K562 (cell line): ENCODE data around the gene YPEL4. TPM values are rescaled to one million over a fixed set of nuclear protein-coding genes. Genes with fewer than 3 reads are reported as not detected.

Source experiments
- ATAC-seq: fragments of 200-7000 bp; cut with Tn5 transposase; 3 replicates; pipeline ENCODE4 v1.9.1; 2020; ENCODE audit warnings: moderate library complexity
- BruUV-seq: library from RNA; stranded (reverse); fragments of 400-500 nt; replicated peaks from 2 replicates; lab custom pipeline; 2021; lab: Mats Ljungman, UMichigan
- CTCF ChIA-PET: fragments of 300-600 bp; formaldehyde crosslinking; extraction: SDS; loops from one replicate; lab custom pipeline; 2021; ENCODE audit warnings: low intra/inter-chr PET ratio; lab: Yijun Ruan, JAX
- POLR2A ChIA-PET: fragments of 300-600, 350-650 bp; sonication (Branson Sonifier 250); formaldehyde crosslinking; extraction: SDS; loops from one replicate; lab custom pipeline; 2021; ENCODE audit warnings: antibody characterized with exemption, inconsistent platforms; lab: Yijun Ruan, JAX
- DNase-seq, 4 experiments: peaks; one replicate each; pipeline versions ENCODE4 v3.0.0 to v3.0.0-alpha.2; 2011 to 2018; ENCODE audit warnings: low spot score in 3 of 4, mixed read lengths in 3 of 4; ENCODE audit errors: extremely low read depth in 1 of 4
- FAIRE-seq: peaks from 2 replicates; lab custom pipeline; 2011; peaks lifted over from hg19 to GRCh38; lab: Jason Lieb, UNC
- H2AFZ ChIP-seq: 2 replicates; pipeline ENCODE4 v1.6.0; 2011; ENCODE audit warnings: low read depth, low read length, control low read depth, inconsistent platforms
- H3K27ac ChIP-seq: fragments of 200-600 bp; 3 replicates; pipeline ENCODE4 v1.8.0; 2011; ENCODE audit warnings: low read depth, mild to moderate bottlenecking, control low read depth, inconsistent platforms, low read length, moderate library complexity, mixed read lengths; ENCODE audit errors: extremely low read depth
- H3K27me3 ChIP-seq, 2 experiments: fragments of 300-600 bp in 1 of 2; 2 replicates in 1 of 2; 3 replicates in 1 of 2; pipeline versions ENCODE4 v1.6.0 to v1.8.0; 2011; ENCODE audit warnings: inconsistent platforms in 2 of 2, low read length in 2 of 2, mild to moderate bottlenecking in 1 of 2, mixed read lengths in 1 of 2, moderate library complexity in 1 of 2; ENCODE audit not compliant: control insufficient read depth in 2 of 2, insufficient read depth in 2 of 2
- H3K36me3 ChIP-seq: fragments of 300-600 bp; 3 replicates; pipeline ENCODE4 v1.8.0; 2011; ENCODE audit warnings: mild to moderate bottlenecking, low read length, inconsistent platforms; ENCODE audit not compliant: control insufficient read depth, insufficient read depth
- H3K4me1 ChIP-seq, 2 experiments: fragments of 200-600 bp in 1 of 2; replicated peaks in 1 of 2; 2 replicates in 1 of 2; 3 replicates in 1 of 2; pipeline versions ENCODE4 v1.5.1 to v1.8.0; 2011; ENCODE audit warnings: inconsistent platforms in 2 of 2, low read length in 2 of 2, mild to moderate bottlenecking in 1 of 2, mixed read lengths in 1 of 2, moderate library complexity in 1 of 2; ENCODE audit not compliant: control insufficient read depth in 2 of 2, insufficient read depth in 2 of 2
- H3K4me2 ChIP-seq: 2 replicates; pipeline ENCODE4 v1.6.1; 2011; ENCODE audit warnings: low read length, control low read depth, inconsistent platforms, mixed read lengths; ENCODE audit not compliant: insufficient read depth
- H3K4me3 ChIP-seq: fragments of 200-600 bp; sonication (generic), shearing (Covaris generic); 2 replicates; pipeline ENCODE4 v1.5.1; 2016; ENCODE audit warnings: control low read depth, inconsistent platforms
- H3K79me2 ChIP-seq: fragments of 200-600 bp; 3 replicates; pipeline ENCODE4 v1.8.0; 2011; ENCODE audit warnings: low read length, inconsistent platforms; ENCODE audit not compliant: control insufficient read depth, insufficient read depth
- H3K9ac ChIP-seq, 2 experiments: 2 replicates each; pipeline versions ENCODE4 v1.6.0 to v1.6.1; 2011; ENCODE audit warnings: low read depth in 2 of 2, low read length in 2 of 2, control low read depth in 1 of 2, inconsistent platforms in 1 of 2, mild to moderate bottlenecking in 1 of 2, mixed read lengths in 1 of 2; ENCODE audit not compliant: insufficient read depth in 1 of 2
- H3K9me1 ChIP-seq: one replicate; pipeline ENCODE4 v1.6.0; 2011; ENCODE audit warnings: inconsistent platforms, mild to moderate bottlenecking, low read length, moderate library complexity; ENCODE audit not compliant: control insufficient read depth, insufficient read depth
- H3K9me3 ChIP-seq: replicated peaks from 2 replicates; pipeline ENCODE4 v1.5.1; 2011; ENCODE audit warnings: low read depth, low read length, inconsistent platforms; ENCODE audit not compliant: control insufficient read depth, insufficient read depth
- H4K20me1 ChIP-seq: replicated peaks from 2 replicates; pipeline ENCODE4 v1.6.1; 2011; ENCODE audit warnings: low read length, inconsistent platforms, mixed read lengths; ENCODE audit not compliant: control insufficient read depth, insufficient read depth
- ATF1 ChIP-seq, 2 experiments: fragments of 450-650 bp in 1 of 2; IDR thresholded peaks; 2 replicates each; pipeline ENCODE4 v1.6.1; 2016; ENCODE audit warnings: missing compliant biosample characterization in 1 of 2, missing genetic modification characterization in 1 of 2
- BCLAF1 ChIP-seq, 2 experiments: fragments of 450-650 bp in 1 of 2; IDR thresholded peaks; 2 replicates each; pipeline ENCODE4 v1.6.1; 2011 to 2017; ENCODE audit warnings: low read depth in 2 of 2, antibody characterized with exemption in 1 of 2, borderline replicate concordance in 1 of 2, low read length in 1 of 2, mild to moderate bottlenecking in 1 of 2, mixed read lengths in 1 of 2; ENCODE audit not compliant: control insufficient read depth in 1 of 2
- DEAF1 ChIP-seq: fragments of 450-650 bp; formaldehyde crosslinking; IDR thresholded peaks from 2 replicates; pipeline ENCODE4 v1.4.0; 2020; ENCODE audit warnings: mild to moderate bottlenecking, moderate library complexity
- ETS2 ChIP-seq: IDR thresholded peaks from 2 replicates; pipeline ENCODE4 v1.6.1; 2016; ENCODE audit warnings: borderline replicate concordance, missing genetic modification characterization, mild to moderate bottlenecking, moderate library complexity, missing compliant biosample characterization; ENCODE audit not compliant: poor library complexity, severe bottlenecking
- POLR2A ChIP-seq: fragments of 450-650 bp; conservative IDR thresholded peaks from 2 replicates; pipeline ENCODE4 v1.6.1; 2016
- PURB ChIP-seq: sonication (generic); formaldehyde crosslinking; IDR thresholded peaks from 2 replicates; pipeline ENCODE4 v1.9.0; 2021; ENCODE audit warnings: low read depth, mild to moderate bottlenecking, missing genetic modification reagents
- TSC22D4 ChIP-seq: fragments of 450-650 bp; IDR thresholded peaks from 2 replicates; pipeline ENCODE4 v1.6.1; 2016; ENCODE audit warnings: missing genetic modification characterization, missing biosample characterization, control low read depth
- ZNF347 ChIP-seq: fragments of 450-650 bp; formaldehyde crosslinking; IDR thresholded peaks from 2 replicates; pipeline ENCODE4 v1.4.0; 2020; ENCODE audit warnings: low read depth, mild to moderate bottlenecking, moderate library complexity
- ZNF444 ChIP-seq: fragments of 250-450 bp; sonication (Bioruptor Pico); IDR thresholded peaks from 2 replicates; pipeline ENCODE4 v1.4.0; 2020; ENCODE audit warnings: mild to moderate bottlenecking, moderate library complexity
- ZNF740 ChIP-seq, 3 experiments: fragments of 200-800 bp in 1 of 3; sonication (Bioruptor generic) in 1 of 3; sonication (generic) in 1 of 3; formaldehyde crosslinking in 1 of 3; IDR thresholded peaks; 2 replicates each; pipeline versions ENCODE4 v1.6.1 to v1.8.0; 2016 to 2022; ENCODE audit warnings: mild to moderate bottlenecking in 2 of 3, missing compliant biosample characterization in 2 of 3, missing genetic modification characterization in 2 of 3, missing genetic modification reagents in 1 of 3
- ZNF77 ChIP-seq: fragments of 250-450 bp; sonication (Bioruptor Pico); IDR thresholded peaks from 2 replicates; pipeline ENCODE4 v1.5.0; 2020
- WGBS: fragments of 100-300 bp; shearing (Covaris generic); methylation state at CpG from one replicate; pipeline ENCODE4 v1.1.6; 2016; ENCODE audit warnings: low coverage, mixed read lengths; ENCODE audit not compliant: insufficient coverage; ENCODE audit errors: missing lambda C conversion rate; 5-methylcytosine and 5-hydroxymethylcytosine counted together
- in situ Hi-C: fragments of 300-500 bp; cut with MboI; formaldehyde crosslinking; loops from 4 replicates; pipeline ENCODE4 v1.15.0; 2018; ENCODE audit warnings: inconsistent platforms, mixed read lengths
- intact Hi-C: fragments of 100-400 bp; cut with micrococcal nuclease; formaldehyde crosslinking; loops from 2 replicates; pipeline ENCODE4 v1.14.2; 2022
- polyA plus RNA-seq, 8 experiments: library from polyadenylated mRNA; depleted of rRNA in 4 of 8; stranded (reverse) in 5 of 8; unstranded in 3 of 8; fragments of >200 nt; fragmentation: Nextera tagmentation in 2 of 8; fragmentation: Illumina TruSeq in 1 of 8; extraction: Ambion mirVana in 2 of 8; extraction: Trizol in 1 of 8; gene quantifications; 2 replicates each; pipeline versions ENCODE4 v1.2.1 to v1.2.3, GENCODE V29; 2011 to 2014; ENCODE audit warnings: inconsistent platforms in 1 of 8, missing spikeins in 1 of 8
- total RNA-seq, 7 experiments: library from RNA; depleted of rRNA in 6 of 7; stranded (reverse); fragments of >200 nt in 6 of 7; fragmentation: Illumina TruSeq in 2 of 7; extraction: Trizol in 2 of 7; gene quantifications; 2 replicates each; pipeline versions ENCODE4 v1.2.1 to v1.2.3, GENCODE V29; 2011 to 2021; ENCODE audit warnings: low replicate concordance in 1 of 7
- TF ChIP-seq, protein P1 (sequence below): fragments of 450-650 bp; conservative IDR thresholded peaks from 2 replicates; pipeline ENCODE4 v1.6.1; 2016; ENCODE audit warnings: missing genetic modification characterization, low read depth, mild to moderate bottlenecking, control low read depth, missing compliant biosample characterization

Gene YPEL4
- total and polyA plus RNA-seq, 9 of the 15 experiments (the other 6 are each of a cell fraction or from before 2014, with no cell fraction given), result 0.07 to 1.4 (median 0.40) TPM; not detected in 2

DNA sequence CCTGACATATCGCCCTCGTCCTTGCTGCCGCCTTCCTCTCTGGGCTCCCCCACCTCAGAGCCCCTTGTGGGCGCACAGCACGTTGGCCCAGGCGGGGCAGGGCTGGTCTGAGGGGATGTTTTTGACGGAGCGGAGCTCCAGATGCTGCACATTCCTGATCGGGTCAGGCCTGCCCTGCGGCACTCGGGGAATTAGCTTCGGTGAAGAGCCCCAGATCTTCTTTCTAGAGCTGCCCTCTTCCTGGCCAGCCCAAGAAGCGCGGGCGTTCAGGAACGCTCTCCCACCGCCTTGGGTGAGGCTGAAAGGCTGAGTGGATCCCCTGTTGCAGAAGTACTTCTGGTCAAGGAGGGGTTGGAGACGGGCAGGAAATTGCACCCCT is 12.1 kb downstream of the YPEL4 start (continued):
- TF ChIP-seq BCLAF1 (IDR thresholded peaks at IDR 0.05; ENCODE audit: borderline replicate concordance in 1 of 2, control insufficient read depth in 1 of 2, low read depth in 2 of 2, low read length in 1 of 2) (no peak), POLR2A (no peak), PURB (CRISPR knock-in tag) (no peak)
- TF ChIP-seq, all 486 proteins: peak for 0

DNA sequence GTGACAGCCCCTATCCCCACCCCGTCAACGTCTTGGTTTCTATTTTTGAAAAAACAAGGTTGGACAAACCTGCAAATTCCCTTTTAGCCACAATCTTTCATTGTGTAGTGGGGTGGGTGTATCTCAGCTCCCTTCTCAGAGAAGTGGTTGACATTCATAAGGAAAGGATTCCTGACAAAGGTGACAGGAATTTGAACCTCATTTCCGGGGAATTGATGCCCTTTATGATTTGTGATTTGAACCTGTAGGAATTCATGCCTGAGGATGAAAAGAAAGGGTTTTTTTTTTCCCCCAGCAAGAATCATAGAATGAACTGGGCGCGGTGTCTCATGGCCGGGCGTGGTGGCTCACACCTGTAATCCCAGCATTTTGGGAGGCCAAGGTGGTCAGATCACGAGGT is 14.5 kb downstream of the YPEL4 start:
- DNase-seq (no peak), FAIRE-seq (no peak), ATAC-seq (no peak)
- H2AFZ ChIP-seq, result no peak overlapping the region
- H3K27ac ChIP-seq, result no peak overlapping the region
- intact Hi-C loops, result no loop called here
- no peaks in the 10 kb centered on the region for H3K36me3 ChIP-seq
- ChIA-PET POLR2A (interaction anchor here (0.7 kb wide), 2 partner anchors 11 to 13 kb away, joined by 3 read pairs; no protein-coding TSS in a partner anchor), CTCF (interaction anchor here (0.8 kb wide), 1 partner anchor 16 kb away, joined by 7 read pairs; no protein-coding TSS in a partner anchor)
- no peak overlapping the region for H3K9ac ChIP-seq
- no peaks in the 10 kb centered on the region for H3K79me2 ChIP-seq
- peaks cover 12 to 28% of the 10 kb centered on the region in 2 experiments for H3K27me3 ChIP-seq
- no peak overlapping the region for H3K4me3 ChIP-seq
- BruUV-seq, result no TSS peak
- H4K20me1 ChIP-seq, result no peaks in the 10 kb centered on the region
- H3K9me3 ChIP-seq, result no peaks in the 10 kb centered on the region
- WGBS, result 23% methylated on average over 8 of the region's 8 CpGs
- in situ Hi-C loops, result no loop called here
- peaks cover 2 to 17% of the 10 kb centered on the region in 2 experiments; a peak in 3 of 5 replicates for H3K4me1 ChIP-seq
- H3K9me1 ChIP-seq, result no peaks in the 10 kb centered on the region
- H3K4me2 ChIP-seq, result no peak overlapping the region
- TF ChIP-seq ATF1 (CRISPR knock-in tag; IDR thresholded peaks at IDR 0.05) (no peak), ATF1 (tag; IDR thresholded peaks at IDR 0.05) (no peak), ZNF444 (CRISPR knock-in tag) (no peak), DEAF1 (CRISPR knock-in tag) (no peak), ZNF77 (no peak), ZNF347 (CRISPR knock-in tag) (no peak), TSC22D4 (tag) (no peak), ZNF740 (CRISPR knock-in tag; IDR thresholded peaks at IDR 0.05) (no peak), ZNF740 (tag; IDR thresholded peaks at IDR 0.05) (no peak), ETS2 (tag) (no peak)
- TF ChIP-seq, protein P1, sequence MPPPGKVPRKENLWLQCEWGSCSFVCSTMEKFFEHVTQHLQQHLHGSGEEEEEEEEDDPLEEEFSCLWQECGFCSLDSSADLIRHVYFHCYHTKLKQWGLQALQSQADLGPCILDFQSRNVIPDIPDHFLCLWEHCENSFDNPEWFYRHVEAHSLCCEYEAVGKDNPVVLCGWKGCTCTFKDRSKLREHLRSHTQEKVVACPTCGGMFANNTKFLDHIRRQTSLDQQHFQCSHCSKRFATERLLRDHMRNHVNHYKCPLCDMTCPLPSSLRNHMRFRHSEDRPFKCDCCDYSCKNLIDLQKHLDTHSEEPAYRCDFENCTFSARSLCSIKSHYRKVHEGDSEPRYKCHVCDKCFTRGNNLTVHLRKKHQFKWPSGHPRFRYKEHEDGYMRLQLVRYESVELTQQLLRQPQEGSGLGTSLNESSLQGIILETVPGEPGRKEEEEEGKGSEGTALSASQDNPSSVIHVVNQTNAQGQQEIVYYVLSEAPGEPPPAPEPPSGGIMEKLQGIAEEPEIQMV (tag), result no peak
